Frontal cortex (tissue), 4 donors: Measurements from ENCODE around the gene CRYBA4. TPM values are rescaled to one million over a fixed set of nuclear protein-coding genes. Genes with fewer than 3 reads are reported as not detected.

Experiments
- DNase-seq, 2 donors: peaks; one replicate each; pipeline ENCODE4 v3.0.0; 2012; ENCODE audit warnings: low spot score in 2 of 2
- FAIRE-seq: peaks from 2 replicates; lab custom pipeline; 2012; peaks lifted over from hg19 to GRCh38; lab: Jason Lieb, UNC
- small RNA-seq: library from RNA; depleted of rRNA; stranded (forward); fragments of <200 nt; gene quantifications from one replicate; pipeline ENCODE3, GENCODE V24; 2014
- total RNA-seq: library from RNA; depleted of rRNA; stranded (reverse); fragments of >200 nt; gene quantifications from one replicate; pipeline ENCODE4 v1.2.3, GENCODE V29; 2014
- donor health status: control.
- donor health status: control.
- donor health status: control.

CRYBA4 gene
- total RNA-seq, 1 donor from 2014 or later, result not detected

DNA sequence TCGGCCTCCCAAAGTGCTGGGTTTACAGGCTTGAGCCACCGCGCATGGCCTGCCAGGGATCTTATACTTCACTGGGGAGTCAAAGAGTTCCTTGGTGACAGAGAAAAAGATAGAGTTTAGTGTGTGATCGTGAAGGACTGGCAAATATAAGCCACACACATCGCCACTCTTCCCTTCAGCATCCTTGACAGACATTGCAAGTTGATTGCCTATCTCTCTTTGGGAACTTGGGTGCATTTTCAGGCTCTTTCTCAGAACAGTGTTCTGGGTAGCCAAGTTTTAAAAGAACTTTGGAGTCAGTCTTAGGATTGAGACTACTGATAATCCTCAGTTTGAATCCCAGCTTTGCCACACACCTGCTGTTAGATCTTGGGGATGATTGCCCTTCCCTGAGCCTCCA is 55.5 kb downstream of the CRYBA4 start:
- DNase-seq, result no peak
- no peak for FAIRE-seq

GRCh38 chr22:26679003-26679629 is 57.4 kb downstream of the CRYBA4 start:
- DNase-seq (peak in 1 of 2 donors; percentile 78), FAIRE-seq (no peak)

Small RNAs within 50 kb of the gene (small RNA-seq; reads per million reads assigned to genes)
- not detected for gene RF01874

Other genes with a start within 250 kb of the CRYBA4 start
- gene ASPHD2, start 192.7 kb upstream of the CRYBA4 start, total RNA-seq, result 14.3 TPM
- 28.1 TPM for gene HPS4, start 138.2 kb upstream of the CRYBA4 start, total RNA-seq
- gene SRRD, start 138.1 kb upstream of the CRYBA4 start, total RNA-seq, result 13.5 TPM
- 45.7 TPM for gene TFIP11, start 109.5 kb upstream of the CRYBA4 start, total RNA-seq
- 6.1 TPM for gene TPST2, start 31.8 kb upstream of the CRYBA4 start, total RNA-seq
- gene CRYBB1, start 3.9 kb upstream of the CRYBA4 start, total RNA-seq, result 2.0 TPM
- 110 TPM for gene MIAT, start 35.6 kb downstream of the CRYBA4 start, total RNA-seq